Lower leg skin (tissue), 3 donors: ENCODE data around the gene RPN2.

Source experiments
- POLR2A ChIP-seq, 2 donors: fragments of 450-650 bp; IDR thresholded peaks; one replicate each; pipeline ENCODE4 v1.6.1; 2016 to 2017; ENCODE audit warnings: antibody characterized with exemption in 2 of 2, mild to moderate bottlenecking in 1 of 2, moderate library complexity in 1 of 2
- TF ChIP-seq, protein P1 (sequence below), 3 donors: fragments of 450-650 bp; IDR thresholded peaks; one replicate each; pipeline ENCODE4 v1.5.1; 2016; ENCODE audit warnings: antibody characterized with exemption in 3 of 3, mild to moderate bottlenecking in 3 of 3, moderate library complexity in 2 of 3

DNA sequence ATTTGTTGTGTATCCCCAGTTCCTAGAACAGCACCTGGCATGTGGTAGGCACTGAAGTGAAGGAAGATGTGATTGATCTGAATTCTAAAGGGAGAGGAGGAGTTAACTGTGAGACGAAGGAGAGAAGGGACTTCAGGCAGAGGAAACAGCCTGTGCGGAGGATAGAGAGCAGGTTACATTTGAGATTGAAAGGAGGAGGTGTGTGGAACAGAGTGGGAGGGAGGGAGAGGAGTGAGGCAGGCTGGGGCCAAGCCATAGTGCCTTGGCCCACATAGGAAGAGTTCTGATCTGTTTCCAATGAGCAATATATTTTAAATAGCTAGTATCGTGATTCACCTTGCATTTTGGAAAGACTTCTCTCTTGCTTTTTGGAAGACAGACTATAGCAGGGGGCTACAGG is 14.1 kb downstream of the RPN2 start:
- TF ChIP-seq POLR2A (IDR thresholded peaks at IDR 0.05), result no peak
- TF ChIP-seq, protein P1, sequence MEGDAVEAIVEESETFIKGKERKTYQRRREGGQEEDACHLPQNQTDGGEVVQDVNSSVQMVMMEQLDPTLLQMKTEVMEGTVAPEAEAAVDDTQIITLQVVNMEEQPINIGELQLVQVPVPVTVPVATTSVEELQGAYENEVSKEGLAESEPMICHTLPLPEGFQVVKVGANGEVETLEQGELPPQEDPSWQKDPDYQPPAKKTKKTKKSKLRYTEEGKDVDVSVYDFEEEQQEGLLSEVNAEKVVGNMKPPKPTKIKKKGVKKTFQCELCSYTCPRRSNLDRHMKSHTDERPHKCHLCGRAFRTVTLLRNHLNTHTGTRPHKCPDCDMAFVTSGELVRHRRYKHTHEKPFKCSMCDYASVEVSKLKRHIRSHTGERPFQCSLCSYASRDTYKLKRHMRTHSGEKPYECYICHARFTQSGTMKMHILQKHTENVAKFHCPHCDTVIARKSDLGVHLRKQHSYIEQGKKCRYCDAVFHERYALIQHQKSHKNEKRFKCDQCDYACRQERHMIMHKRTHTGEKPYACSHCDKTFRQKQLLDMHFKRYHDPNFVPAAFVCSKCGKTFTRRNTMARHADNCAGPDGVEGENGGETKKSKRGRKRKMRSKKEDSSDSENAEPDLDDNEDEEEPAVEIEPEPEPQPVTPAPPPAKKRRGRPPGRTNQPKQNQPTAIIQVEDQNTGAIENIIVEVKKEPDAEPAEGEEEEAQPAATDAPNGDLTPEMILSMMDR (IDR thresholded peaks at IDR 0.05), result no peak
